GM19328 (cell line): ENCODE data around the gene MYL5.
"Not testable (repeated sequence)": the region's sequence is repeated elsewhere in the genome, so short reads cannot be mapped to it uniquely, and the experiment has no call there.

ENCODE experiments used
- ATAC-seq: cut with Tn5 transposase; IDR thresholded peaks from one replicate; pipeline ENCODE4 v1.9.1; 2021; ENCODE audit warnings: mild to moderate bottlenecking, moderate library complexity; ENCODE audit not compliant: unreplicated experiment

The MYL5 gene

DNA sequence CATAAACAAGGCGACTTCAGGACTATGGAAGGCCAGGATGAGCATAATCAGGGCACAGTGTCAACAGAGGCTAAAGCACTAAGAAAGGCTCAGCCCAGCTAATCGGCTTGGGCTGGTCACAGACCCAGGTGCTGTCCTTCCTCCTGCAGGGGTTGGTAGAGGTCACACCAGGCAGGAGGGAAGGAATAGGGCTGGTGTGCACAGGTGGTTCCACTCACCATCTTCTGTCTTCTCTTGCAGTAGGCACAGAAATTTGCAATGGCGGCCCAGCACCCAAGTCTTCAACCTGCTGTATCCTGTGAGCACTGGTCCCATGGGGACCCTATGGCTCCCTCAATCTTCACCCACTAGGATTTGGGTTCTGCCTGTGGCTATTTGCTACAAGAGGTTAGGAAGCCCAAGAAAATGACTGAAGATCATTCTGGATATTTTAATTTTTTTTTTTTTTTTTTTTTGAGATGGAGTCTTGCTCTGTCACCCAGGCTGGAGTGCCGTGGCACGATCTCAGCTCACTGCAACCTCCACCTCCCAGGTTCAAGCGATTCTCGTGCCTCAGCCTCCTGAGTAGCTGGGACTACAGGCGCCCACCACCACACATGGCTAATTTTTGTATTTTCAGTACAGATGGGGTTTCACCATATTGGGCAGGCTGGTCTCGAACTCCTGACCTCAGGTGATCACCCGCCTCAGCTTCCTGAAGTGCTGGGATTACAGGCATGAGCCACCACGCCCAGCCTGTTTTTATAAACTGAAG, 4.4 kb upstream of the MYL5 start:
- ATAC-seq: not testable (repeated sequence)

DNA sequence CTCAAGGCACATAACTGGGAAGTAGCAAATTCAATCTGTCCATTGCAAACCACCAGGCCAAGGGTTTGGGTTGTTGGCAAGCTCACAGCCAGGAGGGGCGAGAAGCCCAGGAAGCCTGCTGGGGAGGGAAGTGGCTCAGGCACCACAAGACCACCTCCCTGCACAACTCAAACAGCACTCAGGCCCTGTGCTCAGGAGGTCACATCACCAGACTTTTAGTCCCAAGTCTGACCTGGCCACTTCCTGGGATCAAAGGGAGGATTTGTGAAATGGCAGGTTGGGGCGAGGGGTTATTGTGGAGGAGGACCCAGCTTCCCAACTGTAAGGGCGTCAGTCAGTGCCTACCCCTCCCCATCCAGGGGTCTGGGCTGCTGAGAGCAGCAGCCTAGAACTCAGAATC, 2.6 kb upstream of the MYL5 start:
- ATAC-seq: no peak

DNA sequence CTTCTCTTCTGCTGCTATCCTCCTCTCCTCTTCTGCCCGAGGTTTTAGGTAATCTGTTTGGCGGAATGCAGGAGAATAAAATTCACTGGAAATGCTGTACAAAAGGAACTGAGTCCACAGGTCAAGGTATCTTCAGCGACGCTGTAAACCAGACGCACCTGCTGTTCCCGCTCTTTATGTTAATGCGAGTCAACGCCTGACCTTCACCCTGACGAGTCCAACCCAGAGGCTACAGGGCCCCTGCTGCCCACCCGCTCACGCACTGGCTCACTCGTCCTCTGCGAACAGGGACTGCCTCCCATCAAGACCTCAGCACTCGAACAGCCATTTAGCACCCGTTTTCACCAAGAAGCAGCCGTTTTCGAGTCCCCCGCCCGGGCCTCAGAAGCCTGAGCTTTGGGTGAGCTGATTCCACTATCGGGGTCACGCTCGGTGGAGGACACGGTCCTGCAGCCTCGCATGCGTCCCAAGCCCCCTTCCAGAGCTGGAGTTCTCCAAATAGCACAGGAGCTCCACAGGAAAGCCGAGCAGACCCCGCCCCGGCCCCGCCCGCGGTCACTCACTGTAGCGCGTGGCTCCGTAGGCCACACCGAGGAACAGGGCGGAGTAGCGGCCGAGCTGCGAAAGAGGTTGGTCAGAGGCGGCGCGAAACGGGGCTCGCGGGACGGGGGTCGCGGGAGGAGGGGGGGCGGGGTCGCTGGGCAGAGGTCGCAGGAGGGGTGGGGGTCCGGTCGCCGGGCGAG, 822 bp upstream of the MYL5 start:
- no peak for ATAC-seq

DNA sequence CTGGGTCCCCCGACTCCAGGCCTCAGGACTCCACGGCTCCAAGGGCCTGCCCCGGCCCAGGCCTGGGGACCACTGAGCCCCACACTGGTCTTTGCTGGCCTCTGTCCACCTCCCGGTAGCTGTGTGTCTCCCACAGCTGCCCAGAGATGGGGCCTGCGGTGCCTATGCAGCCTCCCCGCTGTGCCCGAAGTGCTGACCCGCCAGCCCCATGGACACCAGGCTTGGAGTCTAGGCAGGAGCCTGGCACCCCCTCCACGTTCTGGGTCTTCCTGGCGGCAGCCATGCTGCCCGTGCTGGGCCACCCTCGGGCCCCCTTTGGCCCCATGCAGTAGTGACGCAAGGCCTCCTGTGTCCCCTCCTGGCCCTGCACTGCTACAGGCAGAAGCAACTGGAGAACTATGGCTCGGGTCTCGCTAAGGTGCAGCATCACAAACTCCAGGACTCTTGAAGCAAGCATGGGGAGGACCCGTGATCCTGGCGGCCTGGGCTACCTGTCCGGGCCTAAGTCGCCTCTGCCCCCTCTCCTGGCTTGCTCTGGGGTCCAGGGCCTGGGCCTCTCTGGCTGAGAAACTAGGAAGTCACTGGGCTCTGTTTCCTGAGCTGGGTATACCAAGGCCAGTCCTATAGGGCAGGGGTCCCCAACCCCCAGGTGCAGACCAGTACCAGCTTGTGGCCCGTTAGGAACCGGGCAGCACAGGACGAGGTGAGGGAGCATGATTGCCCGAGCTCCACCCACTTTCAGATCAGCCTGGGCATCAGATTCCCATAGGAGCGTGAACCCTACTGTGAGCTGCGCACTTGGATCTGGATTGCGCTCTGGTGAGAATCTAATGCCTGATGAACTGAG, 917 bp downstream of the MYL5 start:
- ATAC-seq: no peak

DNA sequence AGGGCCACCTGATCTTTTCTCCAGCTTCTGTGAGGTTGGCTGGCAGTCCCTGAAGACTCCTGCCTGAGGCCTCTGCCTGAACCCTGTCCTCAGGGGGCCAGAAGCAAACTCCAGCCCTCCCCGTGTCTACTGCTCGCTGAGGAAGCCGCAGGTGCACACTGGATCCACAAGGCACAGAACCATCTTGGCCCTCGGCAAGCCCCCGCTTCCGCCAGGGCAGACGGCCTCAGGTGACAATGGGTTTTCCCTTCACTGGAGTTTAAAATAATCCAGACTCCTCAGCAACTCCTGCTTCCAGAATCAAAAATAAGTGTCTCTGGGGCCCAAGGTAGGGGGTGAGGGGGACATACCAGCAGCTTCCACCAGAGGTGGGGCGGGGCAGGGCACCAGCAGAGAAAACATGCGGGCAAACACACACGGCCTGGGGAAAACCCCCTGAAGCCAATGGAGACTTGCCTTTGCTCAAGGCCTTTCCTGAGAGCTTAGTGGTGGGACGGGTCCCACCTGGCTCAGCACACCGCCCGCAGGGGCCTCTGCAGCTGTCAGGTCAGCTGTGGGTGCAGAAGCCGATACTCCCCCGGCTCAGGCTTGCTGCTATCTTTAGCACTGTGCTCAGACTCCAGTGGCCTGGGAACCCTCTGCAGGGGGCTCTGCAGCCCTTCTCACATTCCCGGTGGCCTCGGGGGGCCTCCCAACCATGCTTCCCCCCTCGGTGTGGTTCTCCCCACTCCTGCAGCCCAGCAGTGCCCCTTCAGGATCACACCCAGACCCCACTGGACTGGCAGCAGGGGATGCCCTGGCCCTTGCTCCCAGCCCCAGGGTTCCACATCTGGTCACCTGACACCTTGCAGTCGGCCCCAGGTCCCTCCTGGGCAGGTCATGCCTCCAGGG, 1.9 kb downstream of the MYL5 start:
- no peak for ATAC-seq

DNA sequence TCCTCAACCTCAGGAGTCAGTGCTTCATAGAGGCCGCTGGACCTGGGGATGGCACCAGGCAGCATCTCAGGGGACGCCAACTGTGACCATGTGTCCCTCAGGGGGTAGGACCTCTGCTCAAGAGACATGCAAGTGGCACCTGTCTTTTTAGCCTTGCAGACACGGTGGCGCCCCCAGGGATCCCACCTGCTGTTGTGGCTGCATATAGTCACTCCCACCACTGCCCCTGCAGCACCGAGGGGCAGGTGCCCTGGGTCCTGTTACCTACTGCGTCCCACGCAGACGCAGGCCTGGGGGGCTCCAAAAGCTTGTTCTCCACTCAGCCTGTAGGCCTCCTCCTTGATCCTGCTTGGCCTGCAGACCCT, 2.5 kb downstream of the MYL5 start:
- no peak for ATAC-seq

DNA sequence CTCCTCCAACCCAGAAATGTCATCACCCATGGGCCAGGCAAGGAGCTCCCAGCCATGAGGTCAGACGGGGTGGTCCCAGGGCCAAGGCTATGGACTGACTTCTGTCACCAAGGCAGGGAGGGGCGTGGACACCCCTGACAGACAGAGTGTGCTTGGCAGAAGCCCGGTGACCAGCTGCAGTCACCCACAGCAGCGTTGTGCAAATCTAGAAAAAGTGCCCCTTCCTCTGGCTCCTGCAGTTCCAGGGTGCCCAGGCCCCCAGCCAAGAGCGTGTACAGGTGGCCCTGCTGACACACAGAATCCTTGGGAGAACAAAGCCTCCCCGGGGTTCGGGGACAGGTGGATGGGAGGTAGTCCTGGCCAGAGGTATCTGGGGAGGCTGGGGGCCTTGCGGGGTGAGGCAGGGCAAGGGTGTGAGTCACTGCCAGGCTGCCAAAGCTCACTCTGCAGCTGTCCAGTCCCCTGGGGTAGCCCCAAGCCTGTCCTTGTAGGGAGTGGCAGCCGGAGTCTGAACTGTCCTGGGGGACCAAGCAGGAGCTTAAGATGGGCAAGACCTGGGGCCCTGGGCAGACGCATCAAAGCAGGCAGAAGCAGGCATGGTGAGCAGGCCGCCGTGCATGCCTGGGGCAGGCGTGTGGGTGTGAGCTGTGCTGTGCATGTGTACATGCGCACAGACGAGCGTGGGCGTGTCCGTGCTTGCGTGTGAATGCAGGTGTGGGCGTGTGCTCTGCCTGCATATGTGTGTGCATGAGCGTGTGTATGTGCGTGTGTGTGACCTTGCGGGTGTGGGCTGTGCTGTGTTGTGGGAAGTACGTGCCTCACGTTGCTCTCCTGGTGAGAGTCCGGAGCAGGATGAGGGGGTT, 3.3 kb downstream of the MYL5 start:
- no peak for ATAC-seq

DNA sequence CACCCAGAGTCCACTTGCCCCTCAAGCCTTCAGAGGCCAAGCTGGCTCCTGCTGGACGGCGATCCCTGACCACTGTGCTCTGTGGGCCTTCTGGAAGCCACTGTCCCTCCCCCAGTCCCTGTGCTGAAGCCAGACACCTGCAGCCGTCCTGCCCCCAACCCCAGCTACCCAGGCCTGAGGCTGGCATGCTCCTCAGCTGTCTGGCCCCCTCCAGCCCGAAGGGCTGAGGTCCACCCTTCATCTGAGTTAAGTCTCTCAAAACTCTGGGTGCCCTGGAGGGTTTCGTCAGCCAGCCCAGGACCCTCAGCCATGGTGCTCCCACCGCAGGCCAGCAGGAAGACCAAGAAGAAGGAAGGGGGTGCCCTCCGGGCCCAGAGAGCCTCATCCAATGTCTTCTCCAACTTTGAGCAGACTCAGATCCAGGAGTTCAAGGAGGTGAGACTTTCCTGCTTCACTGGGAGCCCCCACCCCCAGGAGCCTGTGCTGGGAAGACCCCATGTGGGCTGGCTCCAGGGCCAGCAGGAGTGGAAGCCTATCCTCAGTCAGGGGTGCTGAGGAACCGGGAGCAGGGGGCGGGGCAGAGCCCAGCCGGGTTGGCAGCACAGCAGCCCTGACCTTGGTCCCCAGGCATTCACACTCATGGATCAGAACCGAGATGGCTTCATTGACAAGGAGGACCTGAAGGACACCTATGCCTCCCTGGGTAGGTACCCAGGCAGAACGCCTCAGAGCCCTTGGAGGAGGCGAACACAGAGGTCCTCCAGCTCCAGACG, 4.2 kb downstream of the MYL5 start:
- no peak for ATAC-seq

DNA sequence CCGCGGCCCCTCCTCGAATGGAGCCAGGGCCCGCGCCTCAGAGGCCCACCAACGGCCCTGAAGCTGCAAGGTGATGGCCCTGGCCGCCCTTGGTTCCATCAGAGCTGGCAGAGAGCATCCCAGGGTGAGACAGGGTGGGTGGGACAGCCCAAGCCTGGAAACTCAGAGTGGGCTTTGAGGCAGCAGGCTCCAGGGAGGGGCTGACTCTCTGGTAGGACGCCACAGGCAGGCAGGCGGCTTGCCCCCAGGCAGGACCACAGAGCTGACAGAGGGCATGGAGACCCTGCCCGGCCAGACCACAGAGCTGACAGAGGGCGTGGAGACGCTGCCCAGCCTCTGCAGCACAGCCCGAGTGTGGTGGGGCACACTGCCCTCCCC, 4.8 kb downstream of the MYL5 start:
- ATAC-seq: no peak

DNA sequence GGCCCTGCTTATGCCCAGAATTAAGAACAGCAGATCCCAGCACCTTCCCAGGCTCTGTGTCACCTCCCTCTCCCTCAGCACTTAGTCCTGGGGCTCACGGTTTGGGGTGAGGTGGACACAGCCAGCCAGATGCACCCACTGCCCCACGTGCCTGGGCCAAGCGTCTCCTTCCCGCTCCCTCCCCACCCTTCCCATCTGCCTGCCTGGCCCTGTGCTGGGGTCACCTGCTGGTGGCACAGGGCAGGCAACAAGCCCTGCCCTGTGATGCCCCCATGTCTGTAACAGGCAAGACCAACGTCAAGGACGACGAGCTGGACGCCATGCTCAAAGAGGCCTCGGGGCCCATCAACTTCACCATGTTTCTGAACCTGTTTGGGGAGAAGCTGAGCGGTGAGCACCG, 5.3 kb downstream of the MYL5 start:
- no peak for ATAC-seq

DNA sequence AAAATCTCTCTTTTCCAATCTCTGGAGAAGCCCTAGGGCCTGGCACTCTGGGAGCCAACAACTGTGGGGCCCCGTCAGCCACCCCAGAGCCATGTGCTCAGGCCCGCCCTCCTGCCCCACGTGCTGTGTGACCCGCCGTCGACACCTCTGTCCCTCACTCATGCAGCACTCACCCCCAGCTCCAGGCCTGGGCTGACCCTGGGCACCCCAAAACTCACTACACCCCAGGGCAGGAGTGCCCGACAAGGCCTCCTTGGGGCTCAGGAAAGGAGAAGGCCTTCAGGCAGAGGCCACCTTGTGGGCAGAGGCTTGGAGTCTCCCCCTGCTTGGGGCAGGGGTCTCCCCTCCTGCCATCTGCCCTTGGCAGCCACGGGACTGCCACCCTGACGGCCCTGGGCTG, 5.7 kb downstream of the MYL5 start:
- ATAC-seq: no peak

DNA sequence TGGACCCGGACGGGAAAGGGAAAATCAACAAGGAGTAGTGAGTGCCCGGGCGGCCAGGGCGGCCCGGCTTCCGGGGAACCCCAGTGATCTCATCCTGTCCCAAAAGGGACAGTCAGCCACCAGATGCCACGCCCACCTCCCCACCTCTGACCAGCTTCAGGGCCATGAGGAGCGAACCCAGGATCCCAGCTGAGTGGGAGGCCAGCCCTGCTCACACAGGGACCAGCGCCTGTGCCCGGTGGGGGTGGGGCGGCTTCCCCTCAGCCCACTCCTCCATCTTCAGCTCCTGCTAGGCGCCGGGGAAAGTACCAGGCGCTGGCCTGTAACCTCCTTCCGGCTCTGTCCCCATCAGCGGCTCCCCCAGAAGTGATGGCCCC, 6.2 kb downstream of the MYL5 start:
- ATAC-seq: no peak

DNA sequence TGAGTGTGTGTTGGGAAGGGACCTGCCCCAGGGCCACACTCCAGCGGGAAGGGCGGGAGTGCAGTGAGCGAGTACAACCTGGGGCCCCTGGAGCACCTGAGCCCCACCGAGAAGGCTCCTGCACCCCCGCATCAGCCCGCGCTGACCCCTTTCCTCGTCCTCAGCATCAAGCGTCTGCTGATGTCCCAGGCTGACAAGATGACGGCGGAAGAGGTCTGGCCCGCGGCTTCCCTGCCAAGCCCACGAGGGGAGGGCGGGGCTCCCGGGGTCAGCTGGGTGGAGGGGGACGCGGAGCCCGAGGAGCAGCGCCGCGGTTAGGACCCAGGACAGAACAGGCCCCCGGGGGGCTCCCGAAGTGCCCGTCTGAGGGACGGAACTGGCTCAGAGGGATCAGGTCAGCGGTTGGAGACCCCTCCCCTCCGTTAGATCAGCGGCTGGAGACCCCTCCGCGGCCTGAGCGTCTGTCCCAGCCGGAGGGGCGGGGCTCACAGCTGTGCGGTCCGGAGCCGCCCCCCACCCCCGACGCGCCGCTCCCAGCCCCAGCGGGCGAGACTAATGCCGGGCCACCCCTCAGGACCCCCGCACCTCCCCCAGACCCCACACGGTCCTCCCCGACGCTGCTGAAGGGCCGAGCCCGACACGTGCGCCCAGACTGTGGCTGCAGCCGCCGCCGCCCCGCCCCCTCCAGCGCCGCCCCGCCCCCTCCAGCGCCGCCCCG, 6.7 kb downstream of the MYL5 start:
- no peak for ATAC-seq

DNA sequence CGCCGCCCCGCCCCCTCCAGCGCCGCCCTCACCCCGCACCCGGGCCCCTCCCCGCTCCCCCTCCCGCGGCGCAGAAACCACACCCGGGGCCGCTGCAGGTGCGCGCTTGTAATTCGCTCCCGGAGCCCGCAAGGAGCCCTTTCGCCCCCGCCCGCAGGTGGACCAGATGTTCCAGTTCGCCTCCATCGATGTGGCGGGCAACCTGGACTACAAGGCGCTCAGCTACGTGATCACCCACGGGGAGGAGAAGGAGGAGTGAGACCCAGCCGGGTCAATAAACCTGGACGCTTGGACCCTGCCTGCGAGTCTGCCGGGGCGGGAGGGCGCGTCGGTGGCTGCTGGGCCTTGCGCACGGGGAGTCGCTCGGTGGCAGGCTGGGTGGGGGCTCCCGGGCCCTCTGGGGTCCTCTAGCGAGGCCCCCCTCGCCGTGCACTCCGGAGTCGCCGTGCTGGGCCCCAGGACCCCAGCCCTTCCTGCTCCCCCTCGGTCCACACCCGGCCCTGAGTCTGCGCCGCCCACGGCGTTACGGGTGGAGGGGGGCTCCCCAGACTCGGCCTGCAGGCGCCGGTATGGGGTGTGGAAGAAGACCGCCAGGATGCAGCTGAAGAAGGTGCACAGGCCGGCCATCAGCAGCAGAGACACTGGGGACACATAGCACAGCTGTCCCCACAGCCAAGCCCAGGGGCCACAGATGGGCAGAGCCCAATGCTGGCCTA, 7.6 kb downstream of the MYL5 start:
- ATAC-seq: no peak

DNA sequence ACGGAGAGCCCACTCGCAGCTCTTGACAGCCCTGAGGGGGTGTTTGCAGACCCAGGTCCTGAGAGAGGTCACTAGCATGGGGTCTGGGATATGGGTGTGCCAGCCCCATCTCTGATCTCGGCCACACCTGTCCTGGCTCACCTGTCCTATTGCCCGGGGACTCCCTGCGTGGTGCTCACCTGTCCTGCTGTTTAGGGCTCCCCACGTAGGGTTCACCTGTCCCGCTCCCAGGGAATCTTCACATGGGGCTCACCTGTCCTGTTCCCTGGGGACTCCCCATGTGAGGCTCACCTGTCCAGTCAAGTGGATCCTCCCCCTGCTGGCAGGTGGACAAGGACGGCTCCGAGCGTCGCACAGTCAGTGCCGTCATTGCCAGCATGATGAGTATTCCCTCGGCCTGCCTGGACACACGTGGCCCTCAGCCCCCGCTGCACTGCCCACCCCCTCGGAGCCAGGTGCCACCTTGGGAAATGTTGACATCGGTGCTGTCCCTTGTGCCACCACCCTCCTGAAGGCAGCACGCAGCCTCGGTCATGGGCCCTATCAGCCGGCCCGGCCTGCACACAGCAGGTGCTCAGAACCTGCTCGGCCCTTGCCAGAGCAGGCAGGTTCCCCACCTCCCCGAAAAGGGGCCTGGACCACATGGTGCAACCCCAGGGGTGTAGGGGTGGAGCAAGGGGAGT, 8.3 kb downstream of the MYL5 start:
- ATAC-seq: no peak

DNA sequence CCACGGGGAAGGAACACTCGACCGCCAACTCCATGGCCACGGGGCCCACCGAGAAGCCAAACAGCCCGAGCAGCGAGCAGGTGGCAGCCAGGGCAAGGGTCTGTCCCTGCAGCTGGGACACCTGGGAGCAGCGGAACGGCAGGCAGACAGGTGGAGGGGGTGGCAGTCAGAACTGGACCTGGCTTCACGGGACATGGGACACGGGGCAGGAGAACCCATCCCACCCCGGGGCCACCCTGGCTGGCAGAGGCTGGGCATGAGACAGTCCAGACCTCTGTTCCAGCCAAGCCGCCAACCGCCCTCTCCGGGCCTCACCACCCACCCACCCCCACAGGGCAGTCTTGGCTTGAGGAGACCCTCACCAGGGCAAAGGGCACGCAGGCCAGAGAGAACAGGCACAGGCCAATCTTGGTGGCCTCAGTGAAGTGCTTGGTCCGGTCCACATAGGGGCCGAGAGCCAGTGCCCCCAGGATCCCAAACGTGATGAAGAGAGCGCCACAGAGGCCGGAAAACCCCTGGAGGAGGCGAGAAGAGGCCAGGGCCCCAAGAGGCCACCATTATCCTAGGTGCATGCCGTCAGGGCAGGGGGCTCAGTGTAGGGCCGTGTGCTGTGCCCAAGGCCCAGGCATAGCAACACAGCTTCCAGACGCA, 9.0 kb downstream of the MYL5 start:
- no peak for ATAC-seq
